ENCODE results near the gene OR1F1. TPM values are rescaled to one million over a fixed set of nuclear protein-coding genes. Genes with fewer than 3 reads are reported as not detected.

OR1F1 gene
- total RNA-seq, 1 donor from 2014 or later, result not detected

DNA sequence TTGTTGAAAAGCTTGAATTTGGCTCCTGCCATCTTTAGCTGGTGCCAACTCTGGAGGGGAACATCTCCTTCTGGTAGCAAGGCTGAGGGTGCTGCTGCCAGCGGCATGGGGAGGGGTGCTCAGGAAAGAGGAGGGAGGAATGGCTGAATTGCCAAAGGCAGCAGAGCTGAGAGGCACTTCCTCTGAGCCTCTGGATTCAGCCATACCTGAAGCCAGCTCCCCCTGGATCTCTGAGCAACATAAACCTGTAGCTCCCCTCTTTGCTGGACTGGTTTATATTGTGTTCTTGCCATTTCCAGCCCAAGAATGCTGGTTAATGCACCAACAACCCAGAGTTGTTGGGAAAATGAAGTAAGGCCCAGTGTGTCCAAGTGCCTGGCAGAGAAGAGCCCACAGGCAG, 61.0 kb downstream of the OR1F1 start:
- Mint-ChIP-seq H3K27ac (no peak overlapping the region), H3K27me3 (peaks cover 21% of the 10 kb centered on the region), H3K9me3 (ENCODE audit: low read depth) (peaks cover 2% of the 10 kb centered on the region), H3K4me1 (ENCODE audit: low read depth) (no peaks in the 10 kb centered on the region), H3K36me3 (ENCODE audit: insufficient read depth) (no peaks in the 10 kb centered on the region), H3K4me3 (ENCODE audit: low read depth) (no peak overlapping the region)
- TF ChIP-seq, protein P1, sequence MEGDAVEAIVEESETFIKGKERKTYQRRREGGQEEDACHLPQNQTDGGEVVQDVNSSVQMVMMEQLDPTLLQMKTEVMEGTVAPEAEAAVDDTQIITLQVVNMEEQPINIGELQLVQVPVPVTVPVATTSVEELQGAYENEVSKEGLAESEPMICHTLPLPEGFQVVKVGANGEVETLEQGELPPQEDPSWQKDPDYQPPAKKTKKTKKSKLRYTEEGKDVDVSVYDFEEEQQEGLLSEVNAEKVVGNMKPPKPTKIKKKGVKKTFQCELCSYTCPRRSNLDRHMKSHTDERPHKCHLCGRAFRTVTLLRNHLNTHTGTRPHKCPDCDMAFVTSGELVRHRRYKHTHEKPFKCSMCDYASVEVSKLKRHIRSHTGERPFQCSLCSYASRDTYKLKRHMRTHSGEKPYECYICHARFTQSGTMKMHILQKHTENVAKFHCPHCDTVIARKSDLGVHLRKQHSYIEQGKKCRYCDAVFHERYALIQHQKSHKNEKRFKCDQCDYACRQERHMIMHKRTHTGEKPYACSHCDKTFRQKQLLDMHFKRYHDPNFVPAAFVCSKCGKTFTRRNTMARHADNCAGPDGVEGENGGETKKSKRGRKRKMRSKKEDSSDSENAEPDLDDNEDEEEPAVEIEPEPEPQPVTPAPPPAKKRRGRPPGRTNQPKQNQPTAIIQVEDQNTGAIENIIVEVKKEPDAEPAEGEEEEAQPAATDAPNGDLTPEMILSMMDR (IDR thresholded peaks at IDR 0.05; ENCODE audit: unreplicated experiment), result no peak
- DNase-seq (ENCODE audit: low spot score, unreplicated experiment), result no peak

DNA sequence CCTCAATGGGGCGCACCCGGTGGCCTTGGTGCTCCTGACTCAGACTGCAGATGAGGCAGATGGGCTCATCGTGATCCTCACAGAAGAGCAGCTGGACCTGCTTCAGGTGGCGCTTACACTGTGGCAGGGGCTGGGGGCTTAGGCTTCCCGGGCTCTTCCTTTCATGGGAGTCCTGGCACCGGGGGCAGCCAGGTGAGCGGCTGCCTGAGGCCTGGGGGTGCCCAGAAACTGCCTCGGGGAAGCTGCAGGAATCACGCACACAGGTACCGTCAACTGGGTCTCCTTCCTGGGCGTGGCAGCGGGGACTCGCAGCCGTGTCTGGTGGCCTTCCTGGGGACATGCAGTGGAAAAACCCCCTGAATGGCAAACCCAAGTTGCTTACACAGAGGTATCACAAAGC, 61.4 kb downstream of the OR1F1 start:
- TF ChIP-seq, protein P1 (IDR thresholded peaks at IDR 0.05; ENCODE audit: unreplicated experiment), result no peak
- Mint-ChIP-seq H3K9me3 (ENCODE audit: low read depth) (peaks cover 2% of the 10 kb centered on the region), H3K36me3 (ENCODE audit: insufficient read depth) (no peaks in the 10 kb centered on the region), H3K27ac (no peak overlapping the region), H3K4me1 (ENCODE audit: low read depth) (no peaks in the 10 kb centered on the region), H3K27me3 (peaks cover 19% of the 10 kb centered on the region), H3K4me3 (ENCODE audit: low read depth) (no peak overlapping the region)
- no peak for DNase-seq (ENCODE audit: low spot score, unreplicated experiment)

DNA sequence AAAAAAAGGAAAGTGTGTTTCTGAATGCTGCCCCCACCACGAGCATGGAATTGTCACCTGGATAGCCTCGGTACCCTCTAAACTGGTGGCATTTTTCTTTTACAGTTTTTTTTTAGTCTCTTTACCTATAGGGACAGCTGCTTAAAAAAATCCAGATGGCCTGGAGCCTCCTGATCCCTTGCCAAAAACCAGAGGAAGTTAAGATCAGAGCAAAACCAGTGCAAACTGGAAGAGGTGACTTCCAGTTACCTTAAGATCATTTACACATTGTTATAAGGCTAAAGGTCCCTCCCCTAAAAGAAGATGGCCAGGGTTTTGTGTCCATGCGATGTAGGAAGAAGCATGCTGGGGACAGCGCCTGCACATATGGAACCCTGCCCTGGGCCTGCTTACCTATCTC, 65.0 kb downstream of the OR1F1 start:
- Mint-ChIP-seq H3K36me3 (ENCODE audit: insufficient read depth) (no peaks in the 10 kb centered on the region), H3K4me1 (ENCODE audit: low read depth) (no peaks in the 10 kb centered on the region)
- TF ChIP-seq, protein P1 (IDR thresholded peaks at IDR 0.05; ENCODE audit: unreplicated experiment), result no peak

DNA sequence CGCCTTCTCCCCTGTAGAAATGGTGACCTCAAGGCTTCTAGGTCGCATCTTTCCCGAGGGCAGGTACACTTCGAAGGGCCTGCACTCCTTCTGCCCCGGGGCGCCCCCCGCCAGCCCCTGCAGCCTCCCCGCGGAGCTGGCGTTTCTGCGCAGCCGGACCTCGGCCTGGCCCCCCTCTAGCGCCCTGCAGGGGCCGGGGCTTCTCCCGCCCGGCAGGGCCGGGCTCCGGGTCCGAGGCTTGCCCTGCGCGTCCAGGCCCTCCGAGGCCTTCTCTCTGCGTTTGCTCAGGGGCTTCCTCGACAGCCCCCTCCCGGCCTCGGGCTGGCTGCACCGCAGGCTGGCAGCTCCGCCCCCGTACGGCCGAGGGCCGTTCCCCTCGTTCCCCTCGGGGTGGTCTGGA, 66.3 kb downstream of the OR1F1 start:
- H3K4me1 Mint-ChIP-seq (ENCODE audit: low read depth), result no peaks in the 10 kb centered on the region
- TF ChIP-seq, protein P1 (IDR thresholded peaks at IDR 0.05; ENCODE audit: unreplicated experiment), result no peak
- no peak overlapping the region for H3K4me3 Mint-ChIP-seq (ENCODE audit: low read depth)
- peaks cover 22% of the 10 kb centered on the region for H3K27me3 Mint-ChIP-seq
- H3K9me3 Mint-ChIP-seq (ENCODE audit: low read depth), result peaks cover 2% of the 10 kb centered on the region
- DNase-seq (ENCODE audit: low spot score, unreplicated experiment), result no peak
- H3K27ac Mint-ChIP-seq, result no peak overlapping the region
- H3K36me3 Mint-ChIP-seq (ENCODE audit: insufficient read depth), result no peaks in the 10 kb centered on the region

More for the DNA sequence above, 65.0 kb downstream of the OR1F1 start:
- no peak for DNase-seq (ENCODE audit: low spot score, unreplicated experiment)
- Mint-ChIP-seq H3K27me3 (peaks cover 17% of the 10 kb centered on the region), H3K27ac (no peak overlapping the region), H3K9me3 (ENCODE audit: low read depth) (peaks cover 2% of the 10 kb centered on the region), H3K4me3 (ENCODE audit: low read depth) (no peak overlapping the region)

Other genes starting within 250 kb of the OR1F1 start
- 0.31 and 0.47 TPM in 2 replicates for gene KREMEN2, start 223.9 kb upstream of the OR1F1 start, total RNA-seq
- 13.0 and 13.1 TPM in 2 replicates for gene PAQR4, start 218.9 kb upstream of the OR1F1 start, total RNA-seq
- gene PKMYT1, start 207.8 kb upstream of the OR1F1 start, total RNA-seq, result 33.7 and 36.5 TPM in 2 replicates
- 2.2 and 2.9 TPM in 2 replicates for gene CLDN9, start 175.3 kb upstream of the OR1F1 start, total RNA-seq
- gene CLDN6, start 170.0 kb upstream of the OR1F1 start, total RNA-seq, result 563 and 578 TPM in 2 replicates
- 44.3 and 57.4 TPM in 2 replicates for gene TNFRSF12A, start 167.8 kb upstream of the OR1F1 start, total RNA-seq
- gene HCFC1R1, start 164.3 kb upstream of the OR1F1 start, total RNA-seq, result 22.4 and 25.3 TPM in 2 replicates
- gene THOC6, start 164.2 kb upstream of the OR1F1 start, total RNA-seq, result 44.1 and 47.4 TPM in 2 replicates
- 10.4 and 11.7 TPM in 2 replicates for gene BICDL2, start 151.3 kb upstream of the OR1F1 start, total RNA-seq
- gene MMP25, start 141.6 kb upstream of the OR1F1 start, total RNA-seq, result 0.13 and 0.19 TPM in 2 replicates
- 2.9 and 4.6 TPM in 2 replicates for gene IL32, start 122.6 kb upstream of the OR1F1 start, total RNA-seq
- 0.33 and 0.34 TPM in 2 replicates for gene ZSCAN10, start 88.9 kb upstream of the OR1F1 start, total RNA-seq
- gene ZNF205, start 75.6 kb upstream of the OR1F1 start, total RNA-seq, result 23.3 and 23.9 TPM in 2 replicates
- 13.1 and 13.4 TPM in 2 replicates for gene ZNF213, start 53.2 kb upstream of the OR1F1 start, total RNA-seq
- 11.2 and 11.9 TPM in 2 replicates for gene ZNF200, start 47.0 kb downstream of the OR1F1 start, total RNA-seq
- gene MEFV, start 68.4 kb downstream of the OR1F1 start, total RNA-seq, result not detected in 2 replicates
- 29.4 and 33.8 TPM in 2 replicates for gene ZNF263, start 95.3 kb downstream of the OR1F1 start, total RNA-seq
- 5.4 and 5.8 TPM in 2 replicates for gene TIGD7, start 117.2 kb downstream of the OR1F1 start, total RNA-seq
- gene ZNF75A, start 117.3 kb downstream of the OR1F1 start, total RNA-seq, result 57.4 and 58.7 TPM in 2 replicates
- gene OR2C1, start 167.7 kb downstream of the OR1F1 start, total RNA-seq, result 0.19 TPM in 1 of 2 replicates, not detected in the other
- gene ZSCAN32, start 212.8 kb downstream of the OR1F1 start, total RNA-seq, result 19.1 and 21.3 TPM in 2 replicates
- 13.5 and 13.6 TPM in 2 replicates for gene ZNF174, start 213.0 kb downstream of the OR1F1 start, total RNA-seq